D721Med (cell line): ENCODE results near the gene UROD.
A peak's percentile ranks its signal among the peaks of the same experiment; 100 is the strongest.

Source experiments
- DNase-seq: peaks from one replicate; pipeline ENCODE4 v3.0.0; 2011; ENCODE audit warnings: low spot score; ENCODE audit not compliant: insufficient read length
- FAIRE-seq: peaks from 2 replicates; lab custom pipeline; 2011; peaks lifted over from hg19 to GRCh38; lab: Jason Lieb, UNC
- CTCF ChIP-seq: IDR thresholded peaks from 2 replicates; pipeline ENCODE4 v1.5.1; 2012; ENCODE audit warnings: mild to moderate bottlenecking, control low read depth; ENCODE audit not compliant: insufficient read depth; ENCODE audit errors: missing control alignments

The UROD gene

DNA sequence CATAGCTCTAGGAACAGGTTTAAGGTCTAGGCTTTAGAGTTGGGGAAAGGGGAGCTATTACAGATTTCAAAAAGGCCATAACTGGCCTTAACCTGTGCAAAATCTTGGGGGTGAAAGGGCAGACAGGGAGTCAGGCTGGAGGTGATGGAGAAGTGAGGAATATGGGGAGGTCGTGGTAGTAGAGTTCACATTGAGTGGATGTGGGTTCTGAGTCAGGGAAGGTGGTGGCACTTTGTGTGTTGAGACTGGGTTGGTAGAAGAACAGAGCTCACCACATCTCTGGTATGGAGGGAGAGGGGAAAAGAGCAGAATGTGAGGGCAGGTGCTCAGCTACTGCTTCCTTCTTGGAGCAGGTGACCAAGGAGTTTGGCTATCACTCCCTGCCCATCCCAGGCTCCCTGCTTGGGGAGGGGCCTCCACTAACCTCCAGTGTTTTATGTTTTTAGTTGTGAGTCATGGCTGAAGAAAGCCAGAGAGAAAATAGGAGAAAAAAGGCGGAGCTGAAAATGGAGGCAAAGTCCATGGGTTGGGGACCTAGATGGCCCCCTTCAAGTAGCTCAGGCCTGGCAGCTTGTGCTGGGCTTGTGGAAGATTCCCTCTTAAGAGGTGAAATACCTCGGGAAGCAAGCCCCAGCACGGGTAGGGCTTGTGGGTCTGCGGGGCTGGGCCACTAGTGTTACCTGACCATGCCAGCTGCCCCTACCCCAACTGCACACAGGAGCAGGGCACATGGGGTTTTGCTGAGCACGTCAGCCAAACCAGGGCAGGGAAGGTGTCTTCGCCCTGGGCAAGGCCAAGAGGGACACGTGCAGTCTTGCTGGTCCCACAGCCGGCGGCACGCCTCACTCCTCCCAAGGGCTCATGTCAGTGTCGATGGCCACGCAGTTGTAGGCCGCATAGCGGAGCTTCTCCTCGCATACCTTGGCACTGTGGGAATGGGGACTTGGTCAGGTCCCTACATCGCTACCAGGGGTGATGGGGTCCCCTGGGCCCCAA, 9.1 kb upstream of the UROD start:
- TF ChIP-seq CTCF: no peak
- FAIRE-seq: no peak

GRCh38 chr1:45003741-45004140, 8.3 kb upstream of the UROD start:
- FAIRE-seq (no peak), DNase-seq (no peak)
- no peak for TF ChIP-seq CTCF

More for the DNA sequence above, 9.1 kb upstream of the UROD start:
- DNase-seq: no peak

DNA sequence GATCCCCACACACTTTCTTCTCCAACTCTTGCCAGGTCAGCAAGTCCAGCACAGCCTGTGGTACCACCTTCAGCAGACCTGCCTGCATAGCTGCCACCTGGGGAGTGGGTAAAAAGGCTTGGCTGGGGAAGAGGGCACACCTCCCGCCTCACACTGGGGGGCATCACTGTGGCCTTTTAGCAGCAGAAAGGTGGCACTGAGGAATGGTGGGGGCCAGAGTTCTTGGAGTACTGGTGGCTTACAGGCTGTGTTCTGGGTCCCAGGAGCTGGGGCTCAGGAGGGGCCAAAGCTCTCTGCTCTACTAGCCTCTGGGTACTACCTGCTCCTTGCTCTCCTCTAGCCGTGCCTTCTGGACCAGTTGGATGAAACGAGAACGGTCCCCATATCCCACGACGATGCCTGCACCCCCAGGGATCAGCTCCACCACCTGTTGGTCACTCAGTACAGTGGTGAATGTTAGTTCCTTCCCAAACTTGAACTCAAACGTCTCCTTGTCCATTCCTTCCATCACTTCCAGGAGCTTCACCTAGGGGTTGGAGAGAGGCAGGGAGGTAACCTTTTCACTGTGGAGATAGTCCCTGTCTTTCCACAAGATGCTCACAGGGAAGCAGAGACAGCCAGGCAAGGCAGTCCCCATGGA, 7.7 kb upstream of the UROD start:
- FAIRE-seq: no peak

DNA sequence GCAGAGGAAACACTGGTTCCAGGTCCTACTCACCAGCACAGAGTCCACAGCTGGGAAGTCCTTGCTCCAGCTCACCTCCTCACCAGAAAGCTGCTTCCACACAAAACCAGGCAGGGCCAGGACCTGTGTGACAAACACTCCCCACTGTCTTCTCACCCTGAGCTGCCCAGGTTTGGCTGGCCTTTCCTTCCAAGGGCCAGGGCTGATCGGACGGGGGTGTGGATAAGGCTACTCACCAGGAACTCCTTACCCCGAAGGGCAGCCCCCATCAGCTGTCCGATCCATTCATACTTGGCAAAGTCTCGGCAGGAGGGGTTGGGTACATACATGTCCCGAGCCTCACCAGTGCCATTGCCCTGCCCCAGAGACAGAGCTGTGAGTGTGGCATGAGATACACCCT, 6.3 kb upstream of the UROD start:
- DNase-seq (peak; percentile 23), FAIRE-seq (no peak)
- no peak for TF ChIP-seq CTCF

More for the DNA sequence above, 7.7 kb upstream of the UROD start:
- DNase-seq: no peak
- TF ChIP-seq CTCF: no peak

DNA sequence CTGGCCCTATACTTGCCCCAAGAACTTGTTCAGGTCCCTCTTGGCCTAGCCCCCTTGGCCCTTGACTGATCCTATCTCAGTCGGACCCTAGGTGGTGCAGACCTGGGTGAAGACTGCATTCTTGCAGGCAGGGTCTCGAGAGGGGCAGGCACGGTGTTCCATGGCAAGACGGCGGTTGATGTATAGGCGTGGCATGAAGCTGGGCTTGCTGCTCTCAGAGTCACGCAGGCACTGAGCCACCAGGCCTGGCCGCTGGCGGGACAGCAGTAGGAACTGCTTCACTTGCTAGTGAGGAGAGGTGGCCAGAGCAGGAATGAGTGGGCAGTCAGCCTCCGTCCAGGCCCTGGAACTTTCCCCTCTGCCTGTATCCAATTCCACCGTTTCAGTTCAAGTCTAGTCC, 4.7 kb upstream of the UROD start:
- no peak for TF ChIP-seq CTCF
- FAIRE-seq (no peak), DNase-seq (no peak)

GRCh38 chr1:45008076-45008475, 4.0 kb upstream of the UROD start:
- FAIRE-seq: no peak
- no peak for DNase-seq
- no peak for TF ChIP-seq CTCF
